Measurements from ENCODE around the gene PRUNE2. TPM values are rescaled to one million over a fixed set of nuclear protein-coding genes. Genes with fewer than 3 reads are reported as not detected.
"Not testable (repeated sequence)": the region's sequence is repeated elsewhere in the genome, so short reads cannot be mapped to it uniquely, and the experiment has no call there.

Gene PRUNE2
- polyA plus RNA-seq, 4 donors, result 5.3 to 16.7 (median 10.7) TPM

DNA sequence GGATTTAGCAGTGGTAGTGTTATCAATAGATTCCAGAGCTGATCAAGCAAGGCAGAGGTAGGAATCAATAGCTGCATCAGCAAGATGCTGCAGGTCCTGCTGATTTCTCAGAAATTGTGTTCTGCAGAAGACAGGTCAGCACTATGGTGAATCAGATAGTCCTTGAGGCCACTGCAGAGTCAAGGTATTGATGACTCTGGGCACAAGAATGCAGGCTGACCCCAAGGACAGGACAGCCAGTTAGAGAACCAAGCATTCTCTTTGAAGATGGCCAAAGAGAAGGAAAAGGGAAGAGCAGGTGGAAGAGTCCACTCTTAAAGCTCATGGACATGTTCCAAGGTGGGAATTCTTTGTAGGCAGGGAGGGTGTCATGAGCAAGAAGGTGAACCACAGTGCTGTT lies 28.0 kb downstream of the PRUNE2 start:
- DNase-seq (ENCODE audit: low read depth in 4 of 4, low spot score in 3 of 4), result no peak

DNA sequence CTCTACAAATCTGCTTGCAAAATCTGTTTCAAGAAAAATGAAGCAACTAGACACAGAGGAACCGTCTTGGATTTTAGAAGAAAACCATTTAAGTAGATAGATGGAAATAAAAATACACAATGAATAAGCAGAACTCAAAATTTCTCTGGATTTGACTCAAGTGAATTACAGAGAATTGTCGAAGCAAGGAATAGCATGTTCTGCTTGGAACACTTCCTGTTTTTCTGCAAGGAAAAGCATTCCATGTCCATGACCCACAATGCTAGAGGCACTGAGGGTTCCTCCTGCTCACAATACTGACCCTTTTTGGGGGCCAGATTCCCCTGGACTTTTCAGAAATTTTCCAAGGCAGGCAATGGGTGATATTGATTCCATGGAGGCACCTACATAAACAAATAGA lies 29.8 kb downstream of the PRUNE2 start:
- no peak for DNase-seq (ENCODE audit: low read depth in 4 of 4, low spot score in 3 of 4)

DNA sequence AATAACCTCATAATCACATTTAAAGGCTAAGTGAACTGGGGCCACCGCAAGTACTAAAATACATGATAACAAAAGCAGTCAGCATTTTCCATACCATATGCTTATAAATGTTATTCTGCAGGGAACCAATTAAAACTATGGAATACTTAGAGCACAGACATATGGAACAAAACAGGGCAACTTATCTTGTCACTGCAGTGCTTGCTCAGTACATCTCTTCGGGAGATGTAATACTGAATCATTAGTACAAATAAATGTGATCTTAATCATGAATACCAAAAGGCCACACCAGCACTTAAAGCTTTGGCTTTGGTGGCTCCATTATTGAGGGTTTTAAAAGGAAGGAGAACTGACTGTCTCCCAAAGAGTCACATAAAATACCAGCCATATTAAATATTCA lies 32.1 kb downstream of the PRUNE2 start:
- DNase-seq (ENCODE audit: low read depth in 4 of 4, low spot score in 3 of 4), result no peak

DNA sequence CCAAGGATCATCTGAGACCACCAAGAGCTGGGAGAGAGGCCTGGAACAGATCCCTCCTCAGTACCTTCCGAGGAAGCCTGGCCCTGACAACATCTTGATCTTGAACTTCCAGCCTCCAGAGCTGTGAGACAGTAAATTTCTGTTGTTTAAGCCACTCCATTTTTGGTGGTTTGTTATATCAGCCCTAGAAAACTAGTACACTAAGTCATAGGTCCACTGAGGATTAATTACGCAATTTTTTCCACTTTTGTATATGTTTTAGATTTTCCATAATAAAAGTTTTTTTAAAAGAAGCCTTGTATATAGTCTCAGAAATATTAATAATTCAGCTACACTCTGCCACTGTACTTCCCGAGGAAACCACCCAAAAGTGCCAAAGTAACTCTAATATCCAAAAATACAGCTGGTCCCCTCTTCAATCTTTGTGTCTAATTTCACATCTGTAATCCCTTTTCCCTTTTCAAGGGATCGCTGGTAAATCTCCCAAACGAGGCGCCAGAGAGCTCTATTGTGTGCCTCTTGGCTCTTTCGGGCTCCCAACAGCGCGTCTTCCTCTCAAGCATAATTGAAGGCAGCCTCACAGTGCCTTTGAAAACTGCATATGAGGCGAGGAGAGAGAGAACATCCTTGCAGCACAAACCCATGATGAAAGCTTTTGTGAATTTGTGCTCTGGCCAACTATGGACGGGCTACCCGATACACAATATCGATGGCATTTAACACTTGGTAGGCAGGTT lies 32.7 kb downstream of the PRUNE2 start:
- no peak for DNase-seq (ENCODE audit: low read depth in 4 of 4, low spot score in 3 of 4)

DNA sequence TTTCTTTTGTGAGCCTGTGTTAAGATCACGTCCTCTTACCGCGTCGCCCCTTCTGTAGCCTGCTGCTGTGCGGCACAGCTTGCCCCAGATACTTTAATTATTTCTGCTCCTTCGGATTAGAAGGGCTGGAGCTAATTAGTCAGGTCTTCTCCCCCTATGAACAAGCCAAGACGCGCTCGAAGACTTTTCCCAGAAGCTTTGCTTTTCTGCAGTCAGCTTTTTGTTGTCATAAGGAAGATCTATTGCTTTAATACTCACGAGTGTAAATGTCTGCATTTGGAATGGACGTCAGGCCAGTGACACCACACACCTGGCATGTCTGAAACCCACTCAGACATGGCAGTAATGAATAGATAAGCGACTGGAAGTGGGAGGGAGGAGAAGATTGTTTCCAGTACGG lies 37.0 kb downstream of the PRUNE2 start:
- peak; percentile 17 to 22 (median 19) for DNase-seq (ENCODE audit: low read depth in 4 of 4, low spot score in 3 of 4)

DNA sequence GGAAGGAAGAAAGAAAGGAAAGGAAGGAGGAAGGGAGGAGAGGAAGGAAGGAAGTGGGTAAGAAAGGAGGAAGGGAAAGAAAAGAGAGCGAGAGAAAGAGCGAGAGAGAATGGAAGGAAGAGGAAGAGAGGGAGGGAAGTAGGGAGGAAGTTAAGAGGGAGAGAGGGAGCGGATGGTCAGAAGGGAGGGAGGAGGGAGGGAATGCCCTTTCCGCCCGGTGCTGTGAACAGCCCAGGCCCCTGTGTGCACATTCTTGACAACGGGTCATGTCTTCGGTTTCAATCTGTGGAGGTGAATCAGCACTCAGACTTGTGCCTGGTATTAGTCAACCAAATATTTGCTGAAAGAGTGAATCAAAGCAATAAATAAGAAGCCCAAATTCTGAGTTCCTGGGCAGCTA lies 39.2 kb downstream of the PRUNE2 start:
- no peak for DNase-seq (ENCODE audit: low read depth in 4 of 4, low spot score in 3 of 4)

DNA sequence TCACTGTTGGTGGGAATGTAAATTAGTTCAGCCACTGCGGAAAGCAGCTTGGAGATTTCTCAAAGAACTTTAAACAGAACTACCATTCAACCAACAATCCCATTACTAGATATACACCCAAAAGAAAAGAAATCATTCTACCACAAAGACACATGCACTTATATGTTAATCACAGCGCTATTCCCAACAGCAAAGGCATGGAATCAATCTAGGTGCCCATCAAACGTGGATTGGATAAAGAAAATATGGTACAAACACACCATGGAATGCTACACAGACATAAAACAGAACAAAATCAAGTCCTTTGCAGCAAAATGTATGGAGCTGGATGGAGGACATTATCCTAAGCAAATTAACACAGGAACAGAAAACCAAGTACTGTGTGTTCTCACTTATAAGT lies 42.1 kb downstream of the PRUNE2 start:
- no peak for DNase-seq (ENCODE audit: low read depth in 4 of 4, low spot score in 3 of 4)

DNA sequence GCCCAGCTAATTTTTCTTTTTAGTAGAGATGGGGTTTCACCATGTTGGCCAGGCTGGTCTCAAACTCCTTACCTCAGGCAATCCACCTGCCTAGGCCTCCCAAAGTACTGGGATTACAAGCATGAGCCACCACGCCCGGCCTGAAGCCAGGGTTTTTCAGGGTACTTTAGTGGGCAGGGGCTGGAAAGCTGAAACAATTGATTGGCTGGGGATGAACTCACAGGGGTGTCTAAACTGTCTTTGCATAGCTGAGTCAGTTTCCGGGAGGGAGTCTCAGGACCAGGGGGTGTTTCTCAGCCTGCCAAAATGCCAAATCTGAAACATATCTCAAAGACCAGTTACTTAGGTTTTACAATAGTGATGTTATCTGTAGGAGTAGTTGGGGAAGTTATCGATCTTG lies 46.1 kb downstream of the PRUNE2 start:
- DNase-seq (ENCODE audit: low read depth in 4 of 4, low spot score in 3 of 4), result no peak

DNA sequence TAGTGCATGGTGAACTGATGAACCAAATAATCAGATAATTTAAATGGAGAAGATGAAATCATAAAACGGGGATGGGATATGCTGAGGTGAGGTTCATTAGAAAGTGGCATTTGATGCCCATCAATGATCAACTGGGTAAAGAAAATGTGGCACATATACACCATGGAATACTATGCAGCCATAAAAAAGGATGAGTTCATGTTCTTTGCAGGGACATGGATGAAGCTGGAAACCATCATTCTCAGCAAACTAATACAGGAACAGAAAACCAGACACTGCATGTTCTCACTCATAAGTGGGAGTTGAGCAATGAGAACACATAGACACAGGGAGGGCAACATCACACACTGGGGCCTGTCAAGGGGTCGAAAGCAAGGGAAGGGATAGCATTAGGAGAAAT lies 47.7 kb downstream of the PRUNE2 start:
- not testable (repeated sequence) for DNase-seq (ENCODE audit: low read depth in 4 of 4, low spot score in 3 of 4)

DNA sequence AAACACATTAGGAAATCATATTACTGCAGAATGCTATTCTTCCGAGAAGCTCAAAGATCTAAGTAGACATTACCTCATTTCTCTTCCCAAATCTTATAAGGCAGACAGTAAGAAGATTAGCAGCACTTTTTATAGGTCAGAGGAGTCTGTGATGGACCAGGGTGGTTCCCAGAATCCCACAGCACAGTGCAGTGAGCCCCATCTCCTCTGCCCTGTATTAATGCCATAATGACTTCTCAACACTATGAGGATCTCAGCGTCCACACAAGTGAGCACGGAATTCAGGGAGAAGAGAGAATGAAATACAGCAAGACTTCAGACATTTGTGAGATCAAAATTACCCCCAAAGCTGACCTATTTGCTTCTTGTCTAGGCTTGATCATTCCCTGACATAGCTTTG lies 49.9 kb downstream of the PRUNE2 start:
- DNase-seq (ENCODE audit: low read depth in 4 of 4, low spot score in 3 of 4), result no peak

DNA sequence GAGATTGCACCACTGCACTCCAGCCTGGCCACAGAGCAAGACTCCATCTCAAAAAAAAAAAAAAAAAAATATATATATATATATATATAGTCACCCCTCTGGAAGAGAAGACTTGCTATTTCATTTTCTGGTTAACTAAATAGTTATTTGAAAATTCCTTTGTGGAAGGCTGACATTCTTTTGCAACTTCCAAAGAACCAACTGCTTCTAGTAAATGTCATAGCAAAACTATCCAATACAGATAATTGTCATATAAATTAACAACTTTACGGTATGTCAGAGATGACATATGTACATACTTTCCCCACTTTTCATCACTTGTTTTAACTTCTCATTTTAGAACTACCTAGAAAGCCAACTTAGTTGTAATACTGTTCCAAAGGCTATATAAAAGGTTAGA lies 50.9 kb downstream of the PRUNE2 start:
- no peak for DNase-seq (ENCODE audit: low read depth in 4 of 4, low spot score in 3 of 4)

DNA sequence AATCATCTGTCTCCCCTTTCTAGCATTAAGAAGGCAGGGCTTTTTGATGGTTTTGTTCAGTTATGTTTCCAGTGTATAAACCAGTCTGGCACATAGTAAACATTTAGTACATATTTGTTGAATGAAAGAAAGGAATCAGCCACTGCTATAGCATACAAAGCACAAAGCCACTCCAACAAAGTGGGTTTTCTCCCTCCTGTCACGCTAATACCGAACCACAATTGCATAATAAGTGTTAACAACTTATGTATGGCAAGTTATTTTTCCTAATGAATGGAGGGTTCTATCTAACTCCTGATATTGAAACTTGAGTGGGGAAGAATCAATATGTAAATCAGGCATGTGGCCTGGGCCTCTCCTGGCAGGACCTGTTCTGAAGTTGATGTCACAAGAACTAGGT lies 53.9 kb downstream of the PRUNE2 start:
- no peak for DNase-seq (ENCODE audit: low read depth in 4 of 4, low spot score in 3 of 4)

DNA sequence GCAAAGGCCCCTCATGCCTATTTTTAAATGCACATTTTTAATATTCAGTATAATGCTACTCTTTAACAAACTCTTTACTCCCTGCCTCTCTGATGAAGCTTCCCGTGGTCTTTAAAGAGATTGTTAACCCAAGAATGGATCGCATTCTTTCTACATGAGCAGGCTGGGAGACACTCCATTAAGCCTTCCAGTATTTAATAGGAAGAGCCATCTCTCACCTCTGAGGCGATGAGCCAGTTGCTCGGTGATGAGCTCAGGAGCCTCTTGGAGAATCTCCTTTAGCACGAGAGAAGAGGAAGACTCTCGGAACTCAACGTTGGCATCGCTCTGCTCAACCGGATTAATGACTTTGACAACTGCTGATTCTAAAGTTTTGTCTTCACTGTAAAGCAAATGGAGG lies 59.6 kb downstream of the PRUNE2 start:
- no peak for DNase-seq (ENCODE audit: low read depth in 4 of 4, low spot score in 3 of 4)

DNA sequence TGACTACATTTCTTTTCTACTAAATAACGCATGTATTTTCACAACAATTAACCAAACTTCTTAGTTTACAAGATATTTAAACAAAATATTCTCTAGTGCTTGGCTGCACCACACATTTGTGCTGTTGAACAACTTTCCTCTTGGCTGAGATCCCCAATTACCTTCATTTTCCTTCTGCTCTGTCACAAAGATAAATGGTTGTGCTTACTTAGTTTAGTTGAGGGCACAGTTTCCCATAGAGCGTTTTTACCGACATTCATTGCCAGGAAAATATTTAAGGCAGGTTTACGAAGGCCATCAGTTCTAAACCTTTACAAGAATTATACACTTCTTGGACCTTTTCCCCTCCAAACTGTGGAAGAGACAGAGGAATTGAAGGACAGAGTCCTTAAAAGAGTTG lies 60.7 kb downstream of the PRUNE2 start:
- DNase-seq (ENCODE audit: low read depth in 4 of 4, low spot score in 3 of 4), result no peak

DNA sequence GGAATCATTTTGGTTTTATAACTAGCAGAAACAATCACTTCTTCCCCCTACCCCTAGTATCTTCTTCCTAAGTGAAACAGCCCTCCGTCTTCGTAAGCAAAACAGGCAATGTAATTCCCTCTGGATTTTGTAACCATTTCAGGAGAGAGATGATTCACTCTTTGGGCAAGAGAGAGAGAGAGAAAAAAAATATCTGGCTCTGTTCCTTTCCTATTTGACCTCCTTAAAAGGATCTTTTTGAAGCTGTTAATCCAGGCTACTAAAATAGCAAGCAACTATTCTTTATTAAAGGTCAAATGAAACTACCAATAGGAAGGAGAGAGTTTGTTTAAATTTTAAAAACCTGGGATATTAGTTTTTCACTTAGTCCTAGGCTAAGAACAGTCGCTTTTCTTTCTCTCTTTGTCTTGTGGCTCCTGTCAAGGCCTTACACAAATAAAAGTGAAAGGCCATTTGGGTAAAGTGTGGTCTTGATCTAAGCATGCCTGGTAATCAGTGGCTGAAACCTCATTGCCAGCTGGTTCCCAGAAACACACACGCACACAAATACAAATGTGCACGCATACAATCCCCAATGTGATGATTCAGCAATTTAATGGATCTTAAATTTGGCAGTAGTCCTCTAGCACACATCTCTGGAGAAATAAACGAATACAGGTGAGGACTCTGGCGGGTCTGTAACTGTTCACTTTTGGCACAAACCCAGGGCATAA lies 70.2 kb downstream of the PRUNE2 start:
- no peak for DNase-seq (ENCODE audit: low read depth in 4 of 4, low spot score in 3 of 4)

DNA sequence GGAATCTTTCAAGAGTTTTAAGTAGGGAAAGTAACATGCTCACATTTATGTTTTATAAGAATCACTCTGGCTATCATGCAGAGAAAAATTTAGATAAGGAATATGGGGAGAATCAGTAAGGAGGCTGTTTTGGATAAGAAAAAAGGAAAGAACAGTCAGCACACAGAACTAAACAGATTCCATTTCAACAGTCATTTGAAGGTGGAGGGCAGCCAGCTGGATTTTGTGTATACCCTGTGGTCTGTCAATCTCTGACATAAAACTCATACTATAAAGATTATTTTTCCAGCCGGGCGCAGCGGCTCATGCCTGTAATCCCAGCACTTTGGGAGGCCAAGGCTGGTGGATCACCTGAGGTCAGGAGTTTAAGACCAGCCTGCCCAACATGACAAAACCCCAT lies 77.5 kb downstream of the PRUNE2 start:
- no peak for DNase-seq (ENCODE audit: low read depth in 4 of 4, low spot score in 3 of 4)

DNA sequence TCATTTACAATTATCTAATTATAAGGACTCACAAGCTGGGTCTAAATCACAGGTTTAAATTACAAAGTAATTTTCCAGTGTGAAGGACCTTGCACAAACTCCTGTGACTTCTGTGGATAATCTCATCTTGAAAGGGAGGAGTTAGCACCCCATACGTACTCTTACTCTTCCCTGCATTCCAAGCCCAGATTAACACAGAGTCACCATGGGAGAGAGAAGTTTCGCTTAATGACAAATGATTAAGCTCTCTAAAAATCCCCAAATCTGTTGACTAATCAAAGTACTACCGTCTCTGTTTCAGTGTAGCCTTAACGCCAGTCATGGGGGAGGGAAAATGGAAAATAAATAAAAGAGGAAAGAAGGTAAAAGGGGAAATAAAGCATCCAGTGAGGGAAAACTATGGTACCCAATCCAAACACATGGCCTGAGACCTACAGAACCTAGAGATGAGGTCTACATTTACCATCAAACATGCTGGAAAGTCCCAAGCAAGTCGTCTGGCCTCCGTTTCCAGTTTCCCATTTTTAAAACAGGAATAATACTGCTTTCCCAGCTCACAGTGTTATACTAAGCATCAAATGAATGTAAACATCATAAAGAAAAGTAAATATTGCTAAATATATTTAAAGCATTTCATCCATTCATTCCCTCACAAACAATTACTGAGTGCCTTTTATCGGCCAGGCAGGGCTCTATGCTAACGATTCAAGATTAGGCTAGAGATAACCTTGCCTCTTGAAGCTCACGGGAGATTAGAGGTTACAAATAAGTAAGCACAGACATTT lies 78.4 kb downstream of the PRUNE2 start:
- no peak for DNase-seq (ENCODE audit: low read depth in 4 of 4, low spot score in 3 of 4)

DNA sequence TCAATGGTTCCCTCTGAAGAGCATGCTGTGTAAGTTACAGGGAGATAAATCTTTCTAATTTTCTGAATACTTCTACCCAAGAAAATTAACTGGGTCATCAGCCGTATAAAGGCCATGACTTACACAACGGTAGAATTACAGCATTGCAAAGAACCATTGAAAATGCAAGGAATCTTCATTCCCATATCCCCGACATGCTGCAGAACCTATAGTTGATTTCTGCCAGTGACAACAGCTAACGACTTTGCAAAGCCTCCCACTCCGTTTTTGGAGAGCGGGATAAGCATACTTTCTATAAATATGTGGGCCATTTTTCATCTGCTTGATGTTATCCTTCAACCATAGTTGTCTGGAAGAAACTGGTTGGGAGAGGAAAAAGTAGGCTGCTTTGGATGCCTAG lies 85.5 kb downstream of the PRUNE2 start:
- no peak for DNase-seq (ENCODE audit: low read depth in 4 of 4, low spot score in 3 of 4)

DNA sequence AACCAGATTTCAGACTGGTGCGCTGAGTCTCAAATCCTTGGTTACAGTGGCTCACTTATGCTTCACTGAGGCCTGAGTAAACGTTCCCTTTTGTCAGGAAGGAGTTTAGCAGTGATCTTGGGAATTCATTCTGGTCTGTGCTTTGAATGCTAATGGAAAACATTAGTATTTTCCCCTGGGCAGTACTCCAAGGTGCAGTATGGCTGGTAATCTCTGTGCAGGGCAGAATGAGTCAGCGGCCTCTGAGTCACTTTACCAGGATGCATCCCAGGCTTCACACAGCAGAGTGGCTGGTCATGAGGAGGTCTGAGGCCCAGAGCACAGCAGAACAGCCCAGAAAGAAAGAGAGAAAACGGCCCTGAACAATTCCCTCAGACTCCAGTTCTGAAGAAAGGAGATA lies 87.6 kb downstream of the PRUNE2 start:
- peak in 3 of 4 donors; percentile 3 to 34 (median 14) for DNase-seq (ENCODE audit: low read depth in 4 of 4, low spot score in 3 of 4)

DNA sequence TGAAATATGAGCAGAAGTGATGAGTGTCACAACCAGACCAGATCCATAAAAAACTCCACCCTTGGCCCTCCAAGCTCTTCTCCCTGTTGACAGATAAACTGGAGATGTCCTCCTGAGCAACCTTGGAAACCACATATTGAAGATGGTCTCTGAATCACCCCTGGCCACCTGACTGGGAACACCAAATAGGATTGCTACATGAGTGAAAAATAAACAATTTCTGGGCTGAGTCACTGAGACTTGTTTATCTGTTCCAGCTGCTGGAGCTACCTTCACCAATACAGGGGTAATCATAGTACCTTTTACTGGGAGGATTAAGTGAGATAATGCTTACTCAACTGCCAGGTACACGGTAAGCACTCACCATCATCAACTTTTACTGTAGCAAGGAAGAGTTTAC lies 88.4 kb downstream of the PRUNE2 start:
- no peak for DNase-seq (ENCODE audit: low read depth in 4 of 4, low spot score in 3 of 4)

DNA sequence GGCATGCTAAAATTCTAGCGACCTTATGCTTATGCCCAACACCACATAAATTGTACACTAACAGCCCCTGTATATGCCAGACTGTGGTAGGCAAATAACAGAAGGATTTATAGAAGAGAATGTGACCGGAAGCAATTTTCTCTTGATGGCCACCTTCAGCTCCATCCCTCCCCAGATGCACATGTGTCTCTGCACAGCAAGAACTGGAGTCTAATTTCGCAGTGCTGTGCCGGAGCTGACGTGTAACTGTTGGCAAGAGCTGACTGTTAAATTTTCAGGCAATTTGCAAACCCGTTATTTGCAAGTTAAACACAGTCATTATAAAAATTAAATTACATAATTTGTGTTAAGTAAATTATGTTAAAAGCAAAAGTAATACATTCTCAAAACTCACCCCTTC lies 93.3 kb downstream of the PRUNE2 start:
- no peak for DNase-seq (ENCODE audit: low read depth in 4 of 4, low spot score in 3 of 4)

Measured in left renal pelvis (tissue), 4 donors.